ENCODE results near the gene CCDC122. TPM values are rescaled to one million over a fixed set of nuclear protein-coding genes. Genes with fewer than 3 reads are reported as not detected.

Gene CCDC122
- 1 to 10 TPM; 4.0 to 4.7 TPM for total RNA-seq
- polyA plus RNA-seq, result 1 to 10 TPM; 1.7 to 3.4 TPM

- H3K36me3 Mint-ChIP-seq, result peaks cover 0 to 1% of the 10 kb centered on the region in 2 donors
- peak within 1 kb of the TSS; percentile 86 to 97 (median 93) for H3K27ac Mint-ChIP-seq
- ChIA-PET POLR2A (ENCODE audit: partially characterized antibody) (interaction anchor here (0.9 to 2.1 kb wide), 7 partner anchors 396 to 1539 kb away, joined by 3 to 12 read pairs (median 3); partner anchors contain the start of genes EPSTI1 and SLC25A30), CTCF (ENCODE audit: partially characterized antibody) (interaction anchor here (0.8 to 3.4 kb wide), 4 partner anchors 29 to 910 kb away, joined by 3 to 10 read pairs (median 4); no protein-coding TSS in a partner anchor)
- H3K4me1 Mint-ChIP-seq, result peaks cover 19 to 32% (median 26%) of the 10 kb centered on the region in 4 donors
- Histone ChIP-seq H3K27ac (ENCODE audit: low read depth, low read length) (peak within 1 kb of the TSS; percentile 72), H3K4me3 (ENCODE audit: low read length in 2 of 2) (peak within 1 kb of the TSS; percentile 20 to 61), H3K36me3 (ENCODE audit: insufficient read depth, low read length) (no peaks in the 10 kb centered on the region), H3K9me3 (ENCODE audit: control insufficient read depth in 1 of 2, low read length in 2 of 2) (no peaks in the 10 kb centered on the region), H3K27me3 (ENCODE audit: insufficient read depth, low read length) (no peaks in the 10 kb centered on the region), H3K4me1 (ENCODE audit: insufficient read depth, low read length) (peaks cover 12% of the 10 kb centered on the region)
- intact Hi-C loops (cut with micrococcal nuclease), result loop anchor here (1.0 to 5.0 kb wide), 6 partner anchors 92 to 1038 kb away; partner anchors contain the start of genes ENOX1 and TSC22D1
- no peaks in the 10 kb centered on the region for H3K9me3 Mint-ChIP-seq
- peak within 1 kb of the TSS; percentile 89 to 98 (median 93) for H3K4me3 Mint-ChIP-seq
- DNase-seq, result peak; percentile 72 to 85 (median 80)
- H3K27me3 Mint-ChIP-seq, result peaks cover 0 to 1% of the 10 kb centered on the region in 2 donors
Observed at GRCh38 chr13:43878892-43879754, at the start of gene CCDC122. Gene CCDC122 (minus strand): TSS chr13:43879740. CDS start chr13:43869376, 10,364 bp downstream.

DNA sequence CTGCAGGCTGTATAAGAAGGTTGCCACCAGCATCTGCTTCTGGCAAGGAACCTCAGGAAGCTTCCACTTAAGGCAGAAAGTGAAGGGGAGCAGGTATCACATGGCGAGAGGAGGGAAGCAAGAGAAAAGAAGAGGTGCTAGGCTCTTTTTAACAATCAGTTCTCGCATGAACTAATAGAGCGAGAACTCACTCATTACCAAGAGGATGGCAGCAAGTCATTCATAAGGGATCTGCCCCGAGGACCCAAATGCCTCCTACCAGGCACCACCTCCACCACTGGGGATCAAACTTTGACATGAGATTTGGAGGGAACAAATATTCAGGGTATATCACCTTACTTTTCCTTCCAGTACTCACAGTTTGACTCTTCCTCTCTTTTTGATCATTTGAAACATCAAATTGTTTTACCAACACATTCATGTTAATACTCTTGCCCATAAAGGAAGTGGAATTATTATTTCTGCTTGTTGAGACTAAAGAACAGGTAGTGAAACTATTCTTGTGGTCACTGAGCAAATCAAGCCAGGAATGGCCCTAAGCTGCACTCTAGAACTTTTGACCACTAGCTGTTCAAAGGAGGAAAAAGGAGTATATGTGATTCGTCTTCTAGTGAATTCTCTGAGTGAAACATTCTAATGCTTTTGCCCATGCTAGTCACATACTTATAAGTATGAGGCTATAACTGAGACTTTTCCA, 45.2 kb upstream of the CCDC122 start:
- no peaks in the 10 kb centered on the region for H3K4me1 ChIP-seq (ENCODE audit: insufficient read depth, low read length)
- Mint-ChIP-seq H3K27me3 (peaks cover 4% of the 10 kb centered on the region in 2 donors), H3K36me3 (no peaks in the 10 kb centered on the region), H3K4me3 (no peak overlapping the region), H3K4me1 (no peaks in the 10 kb centered on the region), H3K9me3 (no peaks in the 10 kb centered on the region), H3K27ac (no peak overlapping the region)
- no peaks in the 10 kb centered on the region for H3K9me3 ChIP-seq (ENCODE audit: control insufficient read depth in 1 of 2, low read length in 2 of 2)
- H3K4me3 ChIP-seq (ENCODE audit: low read length in 2 of 2), result no peak overlapping the region
- H3K27ac ChIP-seq (ENCODE audit: low read depth, low read length), result no peak overlapping the region
- intact Hi-C loops (cut with micrococcal nuclease), result no loop called here
- H3K36me3 ChIP-seq (ENCODE audit: insufficient read depth, low read length), result no peaks in the 10 kb centered on the region
- no peaks in the 10 kb centered on the region for H3K27me3 ChIP-seq (ENCODE audit: insufficient read depth, low read length)
- DNase-seq, result no peak
- CTCF ChIA-PET (ENCODE audit: partially characterized antibody), result interaction anchor here (1.0 to 2.1 kb wide), 2 partner anchors 10 to 16 kb away, joined by 3 to 5 read pairs; no protein-coding TSS in a partner anchor
- POLR2A ChIA-PET (ENCODE audit: partially characterized antibody), result no interaction called here

DNA sequence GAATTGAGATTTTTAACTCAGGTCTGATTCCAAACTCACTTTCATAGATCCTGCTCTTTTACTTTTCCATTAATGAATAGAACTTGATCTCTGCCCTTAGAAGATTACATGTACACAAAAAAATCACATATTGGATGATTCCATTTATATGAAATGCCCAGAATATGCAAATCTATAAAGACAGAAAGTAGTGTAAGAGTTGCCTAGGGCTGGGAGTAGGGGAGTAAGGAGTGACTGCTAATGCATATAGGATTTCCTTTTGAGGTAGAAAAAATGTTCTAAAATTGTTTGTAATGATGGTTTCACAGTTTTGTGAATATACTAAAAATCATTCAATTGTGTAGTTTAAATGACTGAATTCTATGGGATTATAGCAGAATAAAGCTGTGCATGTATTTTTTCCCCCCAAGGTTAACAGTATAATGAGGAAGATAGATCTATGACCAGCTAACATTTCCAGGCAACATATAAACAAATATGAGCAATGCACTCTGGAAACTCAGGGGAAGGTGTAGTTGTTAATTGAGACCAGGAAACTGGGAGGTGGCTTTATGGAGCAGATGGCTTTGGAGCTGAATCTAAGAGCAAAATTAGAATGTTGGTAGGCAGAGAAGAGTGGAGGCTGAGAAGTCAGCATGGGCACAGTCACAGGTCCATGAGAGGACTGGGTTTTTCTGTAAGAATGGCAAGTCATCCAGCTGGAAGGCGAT, 41.6 kb upstream of the CCDC122 start:
- Histone ChIP-seq H3K27ac (ENCODE audit: low read depth, low read length) (no peak overlapping the region), H3K9me3 (ENCODE audit: control insufficient read depth in 1 of 2, low read length in 2 of 2) (no peaks in the 10 kb centered on the region), H3K4me3 (ENCODE audit: low read length in 2 of 2) (no peak overlapping the region), H3K4me1 (ENCODE audit: insufficient read depth, low read length) (no peaks in the 10 kb centered on the region), H3K36me3 (ENCODE audit: insufficient read depth, low read length) (no peaks in the 10 kb centered on the region), H3K27me3 (ENCODE audit: insufficient read depth, low read length) (no peaks in the 10 kb centered on the region)
- H3K9me3 Mint-ChIP-seq, result no peaks in the 10 kb centered on the region
- POLR2A ChIA-PET (ENCODE audit: partially characterized antibody), result no interaction called here
- H3K4me1 Mint-ChIP-seq, result no peaks in the 10 kb centered on the region
- no peaks in the 10 kb centered on the region for H3K36me3 Mint-ChIP-seq
- no peak for DNase-seq
- intact Hi-C loops (cut with micrococcal nuclease), result no loop called here
- no peak overlapping the region for H3K27ac Mint-ChIP-seq
- peaks cover 4 to 7% of the 10 kb centered on the region in 2 donors for H3K27me3 Mint-ChIP-seq
- no peak overlapping the region for H3K4me3 Mint-ChIP-seq
- CTCF ChIA-PET (ENCODE audit: partially characterized antibody), result interaction anchor here (0.6 to 2.2 kb wide), 6 partner anchors 8 to 782 kb away, joined by 3 to 7 read pairs (median 3); no protein-coding TSS in a partner anchor

- H3K4me1 ChIP-seq (ENCODE audit: insufficient read depth, low read length), result no peaks in the 10 kb centered on the region
- H3K4me1 Mint-ChIP-seq, result no peaks in the 10 kb centered on the region
- peak overlapping the region in 1 of 8 donors; percentile 34 for H3K4me3 Mint-ChIP-seq
- no peak overlapping the region for H3K4me3 ChIP-seq (ENCODE audit: low read length in 2 of 2)
- no peaks in the 10 kb centered on the region for H3K36me3 Mint-ChIP-seq
- no peak overlapping the region for H3K27ac ChIP-seq (ENCODE audit: low read depth, low read length)
- no peaks in the 10 kb centered on the region for H3K9me3 Mint-ChIP-seq
- no peak for DNase-seq
- H3K36me3 ChIP-seq (ENCODE audit: insufficient read depth, low read length), result no peaks in the 10 kb centered on the region
- intact Hi-C loops (cut with micrococcal nuclease), result no loop called here
- H3K27me3 Mint-ChIP-seq, result peaks cover 4 to 8% of the 10 kb centered on the region in 2 donors
- CTCF ChIA-PET (ENCODE audit: partially characterized antibody), result interaction anchor here (1.3 kb wide), 1 partner anchor 10 kb away, joined by 6 read pairs; no protein-coding TSS in a partner anchor
- POLR2A ChIA-PET (ENCODE audit: partially characterized antibody), result no interaction called here
- H3K9me3 ChIP-seq (ENCODE audit: control insufficient read depth in 1 of 2, low read length in 2 of 2), result no peaks in the 10 kb centered on the region
- H3K27me3 ChIP-seq (ENCODE audit: insufficient read depth, low read length), result no peaks in the 10 kb centered on the region
- H3K27ac Mint-ChIP-seq, result no peak overlapping the region
Observed at GRCh38 chr13:43918636-43919035, 39.1 kb upstream of the CCDC122 start.

DNA sequence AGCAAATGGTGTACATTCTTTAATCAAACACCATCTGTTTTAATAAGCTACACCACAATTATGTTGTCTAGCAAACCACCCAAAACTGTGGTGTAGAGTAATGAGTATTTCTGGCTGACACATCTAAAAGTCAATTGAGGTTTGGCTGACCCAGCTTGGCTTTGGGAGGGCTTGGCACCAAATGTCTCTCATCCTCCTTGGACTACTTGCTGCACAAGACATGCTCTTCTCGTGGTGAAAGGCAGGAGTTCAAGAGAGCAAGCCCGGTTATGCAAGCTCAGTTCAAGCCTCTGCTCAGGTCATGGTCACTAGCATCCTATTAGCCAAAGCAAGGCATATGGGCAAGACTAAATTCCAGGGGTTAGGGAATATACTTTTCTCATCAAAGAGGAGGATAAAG, 37.3 kb upstream of the CCDC122 start:
- no peak overlapping the region for H3K4me3 Mint-ChIP-seq
- intact Hi-C loops (cut with micrococcal nuclease), result no loop called here
- Histone ChIP-seq H3K4me3 (ENCODE audit: low read length in 2 of 2) (no peak overlapping the region), H3K27me3 (ENCODE audit: insufficient read depth, low read length) (no peaks in the 10 kb centered on the region), H3K27ac (ENCODE audit: low read depth, low read length) (no peak overlapping the region), H3K36me3 (ENCODE audit: insufficient read depth, low read length) (no peaks in the 10 kb centered on the region), H3K9me3 (ENCODE audit: control insufficient read depth in 1 of 2, low read length in 2 of 2) (no peaks in the 10 kb centered on the region), H3K4me1 (ENCODE audit: insufficient read depth, low read length) (no peaks in the 10 kb centered on the region)
- no peaks in the 10 kb centered on the region for H3K9me3 Mint-ChIP-seq
- no peak overlapping the region for H3K27ac Mint-ChIP-seq
- H3K27me3 Mint-ChIP-seq, result peaks cover 4 to 12% of the 10 kb centered on the region in 2 donors
- no peaks in the 10 kb centered on the region for H3K36me3 Mint-ChIP-seq
- no peak for DNase-seq
- ChIA-PET CTCF (ENCODE audit: partially characterized antibody) (no interaction called here), POLR2A (ENCODE audit: partially characterized antibody) (no interaction called here)
- no peaks in the 10 kb centered on the region for H3K4me1 Mint-ChIP-seq

DNA sequence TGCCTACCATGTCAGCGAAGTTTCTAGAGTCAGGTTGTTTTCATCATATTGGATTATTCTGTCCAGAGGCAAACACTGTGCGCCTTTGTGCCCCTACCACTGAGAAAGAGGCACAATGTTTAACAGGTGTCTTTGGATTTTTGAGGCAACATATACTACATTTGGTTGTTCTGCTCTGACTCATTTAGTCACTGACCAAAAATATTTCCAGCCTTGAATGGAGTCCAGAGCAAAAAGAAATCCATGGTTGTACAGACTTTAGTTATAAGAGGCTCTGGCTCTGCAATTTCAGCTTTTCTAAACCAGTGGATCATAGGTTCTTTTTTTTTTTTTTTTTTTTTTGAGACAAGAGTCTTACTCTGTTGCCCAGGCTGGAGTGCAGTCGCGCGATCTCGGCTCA, 35.9 kb upstream of the CCDC122 start:
- DNase-seq, result no peak
- no peaks in the 10 kb centered on the region for H3K4me1 Mint-ChIP-seq

More for the DNA sequence above, 35.9 kb upstream of the CCDC122 start:
- H3K36me3 Mint-ChIP-seq, result no peaks in the 10 kb centered on the region
- H3K27me3 Mint-ChIP-seq, result peaks cover 2 to 9% of the 10 kb centered on the region in 2 donors
- H3K4me3 ChIP-seq (ENCODE audit: low read length in 2 of 2), result no peak overlapping the region
- CTCF ChIA-PET (ENCODE audit: partially characterized antibody), result interaction anchor here (0.6 to 1.9 kb wide), 4 partner anchors 10 to 40 kb away, joined by 3 to 8 read pairs (median 6); no protein-coding TSS in a partner anchor
- H3K27me3 ChIP-seq (ENCODE audit: insufficient read depth, low read length), result no peaks in the 10 kb centered on the region
- no peaks in the 10 kb centered on the region for H3K9me3 ChIP-seq (ENCODE audit: control insufficient read depth in 1 of 2, low read length in 2 of 2)
- H3K4me3 Mint-ChIP-seq, result no peak overlapping the region
- intact Hi-C loops (cut with micrococcal nuclease), result no loop called here
- no peak overlapping the region for H3K27ac Mint-ChIP-seq
- H3K4me1 ChIP-seq (ENCODE audit: insufficient read depth, low read length), result no peaks in the 10 kb centered on the region
- H3K9me3 Mint-ChIP-seq, result no peaks in the 10 kb centered on the region
- H3K36me3 ChIP-seq (ENCODE audit: insufficient read depth, low read length), result no peaks in the 10 kb centered on the region
- H3K27ac ChIP-seq (ENCODE audit: low read depth, low read length), result no peak overlapping the region
- POLR2A ChIA-PET (ENCODE audit: partially characterized antibody), result no interaction called here
